ENCODE results near the gene IQCM.

- TF ChIP-seq EZH2 (IDR thresholded peaks at IDR 0.05; ENCODE audit: borderline replicate concordance, low read length) (no peak), CTCF (conservative IDR thresholded peaks at IDR 0.05 in 1 of 2, IDR thresholded peaks at IDR 0.05 in 1 of 2; ENCODE audit: extremely low read depth in 1 of 2, insufficient read depth in 1 of 2, low read depth in 1 of 2, low read length in 2 of 2) (no peak)
Measured at GRCh38 chr4:149343614-149344013, 472.0 kb downstream of the IQCM start.
